ENCODE results near the gene ADD1.
"Not testable (repeated sequence)": the region's sequence is repeated elsewhere in the genome, so short reads cannot be mapped to it uniquely, and the experiment has no call there.

- TF ChIP-seq EZH2phosphoT487 (IDR thresholded peaks at IDR 0.05; ENCODE audit: insufficient read depth, low read depth); EZH2 (IDR thresholded peaks at IDR 0.05; ENCODE audit: insufficient read depth, poor library complexity, severe bottlenecking): not testable (repeated sequence)
Observed at GRCh38 chr4:2960450-2960849, 116.8 kb downstream of the ADD1 start.

Measured in GM23248 (cell line).